Hippocampal formation (tissue), 2 donors: ENCODE results near the gene PPP1R12C.

Experiments used
- DNase-seq, 2 donors: peaks; one replicate each; lab custom pipeline; 2025; lab: John Stamatoyannopoulos, UW

The PPP1R12C gene

DNA sequence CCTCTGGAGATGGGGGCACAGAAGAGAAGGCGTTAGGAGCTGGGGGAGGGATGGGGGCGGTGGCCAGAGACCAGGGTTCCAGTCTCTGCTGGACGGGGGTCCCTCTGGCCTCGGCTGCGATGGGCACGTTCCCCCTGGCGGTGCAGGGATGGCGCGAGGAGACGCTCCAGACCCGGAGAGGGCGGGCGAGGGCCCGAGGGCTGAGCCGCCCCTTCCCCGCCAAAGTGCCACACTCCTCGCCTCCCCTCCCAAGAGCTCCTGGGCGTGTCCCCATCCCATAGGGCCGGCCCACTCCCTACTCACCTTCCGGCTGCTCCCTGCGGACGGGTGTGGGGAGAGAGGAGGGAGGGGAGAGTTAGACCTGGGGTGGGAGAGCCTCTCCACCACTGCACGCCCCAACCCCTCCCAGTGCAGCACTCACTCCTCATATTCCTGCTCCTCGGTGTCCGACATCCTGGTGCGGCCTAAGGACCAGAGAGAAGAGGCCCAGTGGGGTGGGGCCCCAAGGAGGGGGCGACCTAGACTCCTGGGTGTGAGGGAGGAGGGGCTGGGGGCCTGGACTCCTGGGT lies 29.4 kb upstream of the PPP1R12C start:
- no peak for DNase-seq

GRCh38 chr19:55146078-55146704 lies 28.8 kb upstream of the PPP1R12C start:
- DNase-seq: no peak

- DNase-seq: no peak
These were observed 27.8 kb upstream of the PPP1R12C start for GRCh38 chr19:55145232-55145631.

DNA sequence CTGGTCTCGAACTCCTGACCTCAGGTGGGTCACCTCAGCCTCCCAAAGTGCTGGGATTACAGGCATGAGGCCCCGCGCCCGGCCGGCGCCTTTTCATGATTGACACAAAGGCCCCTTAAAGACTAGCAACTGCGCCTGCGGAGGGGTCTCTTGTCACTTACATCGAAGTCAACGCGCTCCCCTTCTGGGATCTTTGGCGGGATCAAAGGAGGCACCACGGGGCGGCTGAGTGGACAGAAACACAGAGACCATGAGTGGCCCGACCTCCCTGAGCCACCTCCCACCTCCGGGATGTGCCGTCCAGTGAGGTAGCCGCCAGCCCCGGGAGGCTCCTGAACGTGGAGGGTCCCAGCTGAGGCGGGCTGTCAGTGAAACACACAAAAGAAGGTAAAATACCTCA lies 24.3 kb upstream of the PPP1R12C start:
- no peak for DNase-seq

- DNase-seq: no peak
These were observed 20.5 kb upstream of the PPP1R12C start for GRCh38 chr19:55137915-55138314.

- DNase-seq: no peak
These were observed 19.1 kb upstream of the PPP1R12C start for GRCh38 chr19:55136399-55137102.

DNA sequence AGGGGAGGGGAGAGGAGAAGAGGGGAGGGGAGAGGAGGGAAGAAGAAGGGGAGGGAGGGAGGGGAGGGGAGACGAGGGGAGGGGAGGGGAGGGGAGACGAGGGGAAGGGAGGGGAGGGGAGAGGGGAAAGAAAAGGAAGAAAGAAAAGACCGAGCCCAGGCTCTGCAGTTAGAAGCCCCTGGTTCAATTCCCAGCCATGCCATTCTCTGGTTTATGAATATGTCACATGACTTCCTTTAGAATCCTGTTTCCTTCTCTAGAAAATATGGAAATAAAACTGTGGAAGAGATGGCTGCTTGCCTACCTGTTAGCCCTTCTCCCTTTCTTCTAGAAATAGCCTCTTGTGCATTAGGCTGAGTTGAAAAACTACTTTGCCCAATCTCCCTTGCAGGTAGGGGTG lies 17.3 kb upstream of the PPP1R12C start:
- no peak for DNase-seq

- no peak for DNase-seq
These were observed 16.4 kb upstream of the PPP1R12C start for GRCh38 chr19:55133639-55134444.

DNA sequence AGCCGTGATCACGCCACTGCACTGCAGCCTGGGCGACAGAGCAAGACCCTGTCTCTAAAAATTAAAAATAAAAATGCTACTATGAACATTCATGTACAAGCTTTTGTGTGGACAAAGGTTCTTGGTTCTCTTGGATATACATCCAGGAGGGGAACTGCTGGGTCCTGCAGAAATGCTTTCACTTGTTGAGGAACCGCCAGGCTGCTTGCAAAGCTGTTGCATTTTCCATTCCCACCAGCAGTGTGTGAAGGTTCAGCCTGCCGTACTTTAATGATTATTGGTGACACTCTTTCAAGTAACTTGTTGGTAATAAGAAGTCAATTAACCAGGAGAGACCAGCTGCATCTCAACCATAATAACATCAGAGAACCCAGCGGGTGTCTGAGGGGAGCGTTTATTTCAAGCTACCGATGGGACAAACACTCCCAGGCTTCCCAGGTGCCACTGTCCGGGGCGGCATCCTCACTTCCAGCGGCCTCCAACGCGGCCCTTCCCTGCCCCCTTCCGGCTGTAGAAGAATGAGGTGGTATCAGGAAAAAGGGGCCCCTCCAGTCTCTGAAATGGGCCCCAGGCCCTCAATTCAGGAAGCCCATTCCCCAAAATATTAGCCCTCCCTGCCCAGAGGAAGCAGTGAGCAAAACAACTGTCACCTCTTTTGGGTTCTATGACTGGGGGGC lies 15.2 kb upstream of the PPP1R12C start:
- DNase-seq: no peak

- DNase-seq: no peak
These were observed 14.0 kb upstream of the PPP1R12C start for GRCh38 chr19:55131421-55131820.

- DNase-seq: no peak
These were observed 1.6 kb upstream of the PPP1R12C start for GRCh38 chr19:55119053-55119452.

DNA sequence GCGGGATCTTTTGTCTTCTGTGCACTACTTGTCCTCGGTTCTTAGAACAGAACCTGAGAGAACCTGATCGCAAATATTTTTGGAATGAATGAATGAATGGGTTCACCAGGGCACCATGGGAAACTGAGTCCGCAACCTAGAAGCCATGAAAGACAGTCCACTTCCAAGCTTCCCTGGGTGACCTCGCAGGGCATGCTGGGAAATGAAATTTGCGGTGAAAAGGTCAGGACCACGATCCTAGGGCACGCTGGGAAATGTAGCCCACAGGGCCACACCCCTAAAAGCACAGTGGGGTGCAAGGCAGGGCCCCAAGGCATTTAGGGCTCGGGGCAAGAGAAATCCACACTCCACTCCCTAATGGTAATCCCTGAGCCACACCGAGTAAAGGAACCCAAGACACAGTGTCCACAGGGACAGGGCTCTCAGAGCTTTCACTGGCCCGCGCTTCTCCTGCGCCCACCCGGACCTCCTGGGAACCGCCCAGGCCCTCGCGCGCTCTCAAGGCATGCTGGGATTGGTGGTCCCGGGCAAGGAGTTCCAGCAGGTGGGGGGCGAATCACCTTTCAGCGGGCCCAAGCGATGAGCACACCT lies 1.1 kb upstream of the PPP1R12C start:
- DNase-seq: peak; percentile 27 to 56

- DNase-seq: peak; percentile 98 to 99
These were observed 390 bp upstream of the PPP1R12C start for GRCh38 chr19:55117663-55118391.

GRCh38 chr19:55116232-55116858 lies 1.1 kb downstream of the PPP1R12C start:
- DNase-seq: peak; percentile 36 to 60

- no peak for DNase-seq
These were observed 1.9 kb downstream of the PPP1R12C start for GRCh38 chr19:55115446-55116065.

GRCh38 chr19:55114566-55115145 lies 2.8 kb downstream of the PPP1R12C start:
- no peak for DNase-seq

GRCh38 chr19:55113570-55114039 lies 3.8 kb downstream of the PPP1R12C start:
- peak; percentile 16 to 37 for DNase-seq

GRCh38 chr19:55112777-55113569 lies 4.5 kb downstream of the PPP1R12C start:
- no peak for DNase-seq
